DND-41 (cell line): ENCODE measurements around the gene KIAA1958.

ENCODE experiments used
- ATAC-seq: fragments of 200-7000 bp; cut with Tn5 transposase; 3 replicates; pipeline ENCODE4 v1.9.1; 2021; ENCODE audit warnings: low read depth; ENCODE audit not compliant: insufficient read depth
- DNase-seq: peaks from one replicate; pipeline ENCODE4 v3.0.0-alpha.2; 2020
- H2AFZ ChIP-seq: 2 replicates; pipeline ENCODE4 v1.6.0; 2012; ENCODE audit warnings: low read depth, low read length
- H3K27ac ChIP-seq: 2 replicates; pipeline ENCODE4 v1.5.1; 2012; ENCODE audit warnings: low read length, inconsistent platforms
- H3K27me3 ChIP-seq: fragments of 200-600 bp; sonication (generic); 2 replicates; pipeline ENCODE4 v1.6.0; 2012; ENCODE audit warnings: low read length, mild to moderate bottlenecking, inconsistent platforms; ENCODE audit not compliant: insufficient read depth, poor library complexity
- H3K36me3 ChIP-seq: 2 replicates; pipeline ENCODE4 v1.5.1; 2012; ENCODE audit warnings: low read length, inconsistent platforms; ENCODE audit not compliant: insufficient read depth
- H3K4me1 ChIP-seq: 2 replicates; pipeline ENCODE4 v1.5.1; 2012; ENCODE audit warnings: mild to moderate bottlenecking, low read length; ENCODE audit not compliant: insufficient read depth
- H3K4me2 ChIP-seq: 2 replicates; pipeline ENCODE4 v1.6.0; 2012; ENCODE audit warnings: mild to moderate bottlenecking, moderate library complexity, low read length, inconsistent platforms; ENCODE audit not compliant: insufficient read depth
- H3K4me3 ChIP-seq, 2 experiments: fragments of 200-600 bp in 1 of 2; shearing (Covaris generic) in 1 of 2; 2 replicates each; pipeline ENCODE4 v1.5.1; 2012 to 2016; ENCODE audit warnings: inconsistent platforms in 2 of 2, low read length in 2 of 2, mild to moderate bottlenecking in 2 of 2, low read depth in 1 of 2, moderate library complexity in 1 of 2
- H3K79me2 ChIP-seq: 2 replicates; pipeline ENCODE4 v1.6.0; 2012; ENCODE audit warnings: low read length, inconsistent platforms; ENCODE audit not compliant: insufficient read depth
- H3K9ac ChIP-seq: 2 replicates; pipeline ENCODE4 v1.6.0; 2012; ENCODE audit warnings: low read depth, mild to moderate bottlenecking, inconsistent platforms, low read length, moderate library complexity
- H3K9me3 ChIP-seq: 2 replicates; pipeline ENCODE4 v1.5.1; 2012; ENCODE audit warnings: low read length, moderate library complexity, mild to moderate bottlenecking, inconsistent platforms; ENCODE audit not compliant: insufficient read depth, severe bottlenecking
- H4K20me1 ChIP-seq: 2 replicates; pipeline ENCODE4 v1.6.0; 2012; ENCODE audit warnings: low read length; ENCODE audit not compliant: insufficient read depth
- EZH2 ChIP-seq: IDR thresholded peaks from 3 replicates; pipeline ENCODE4 v1.6.1; 2012; ENCODE audit warnings: borderline replicate concordance, low read depth, mild to moderate bottlenecking, moderate library complexity, low read length, inconsistent platforms; ENCODE audit not compliant: severe bottlenecking
- TF ChIP-seq, protein P1 (sequence below): IDR thresholded peaks from 2 replicates; pipeline ENCODE4 v1.5.1; 2012; ENCODE audit warnings: borderline replicate concordance, low read length, moderate library complexity, mild to moderate bottlenecking; ENCODE audit not compliant: poor library complexity, severe bottlenecking; ENCODE audit errors: extremely low read depth

KIAA1958 gene

GRCh38 chr9:112533660-112534059, 47.0 kb downstream of the KIAA1958 start:
- Histone ChIP-seq H3K9ac (no peak overlapping the region), H3K4me1 (no peaks in the 10 kb centered on the region), H3K79me2 (peaks cover 56% of the 10 kb centered on the region), H3K27ac (no peak overlapping the region), H3K36me3 (no peaks in the 10 kb centered on the region), H4K20me1 (no peaks in the 10 kb centered on the region), H2AFZ (no peak overlapping the region), H3K27me3 (no peaks in the 10 kb centered on the region), H3K4me2 (no peak overlapping the region), H3K4me3 (no peak overlapping the region), H3K9me3 (no peaks in the 10 kb centered on the region)
- no peak for ATAC-seq
- TF ChIP-seq, protein P1, sequence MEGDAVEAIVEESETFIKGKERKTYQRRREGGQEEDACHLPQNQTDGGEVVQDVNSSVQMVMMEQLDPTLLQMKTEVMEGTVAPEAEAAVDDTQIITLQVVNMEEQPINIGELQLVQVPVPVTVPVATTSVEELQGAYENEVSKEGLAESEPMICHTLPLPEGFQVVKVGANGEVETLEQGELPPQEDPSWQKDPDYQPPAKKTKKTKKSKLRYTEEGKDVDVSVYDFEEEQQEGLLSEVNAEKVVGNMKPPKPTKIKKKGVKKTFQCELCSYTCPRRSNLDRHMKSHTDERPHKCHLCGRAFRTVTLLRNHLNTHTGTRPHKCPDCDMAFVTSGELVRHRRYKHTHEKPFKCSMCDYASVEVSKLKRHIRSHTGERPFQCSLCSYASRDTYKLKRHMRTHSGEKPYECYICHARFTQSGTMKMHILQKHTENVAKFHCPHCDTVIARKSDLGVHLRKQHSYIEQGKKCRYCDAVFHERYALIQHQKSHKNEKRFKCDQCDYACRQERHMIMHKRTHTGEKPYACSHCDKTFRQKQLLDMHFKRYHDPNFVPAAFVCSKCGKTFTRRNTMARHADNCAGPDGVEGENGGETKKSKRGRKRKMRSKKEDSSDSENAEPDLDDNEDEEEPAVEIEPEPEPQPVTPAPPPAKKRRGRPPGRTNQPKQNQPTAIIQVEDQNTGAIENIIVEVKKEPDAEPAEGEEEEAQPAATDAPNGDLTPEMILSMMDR = no peak
- TF ChIP-seq EZH2 = no peak
- DNase-seq = no peak

- Histone ChIP-seq H4K20me1 (no peaks in the 10 kb centered on the region), H3K4me1 (no peaks in the 10 kb centered on the region), H3K9ac (no peak overlapping the region), H3K36me3 (no peaks in the 10 kb centered on the region), H3K4me2 (no peak overlapping the region), H3K27ac (no peak overlapping the region), H3K79me2 (peaks cover 59% of the 10 kb centered on the region), H3K27me3 (no peaks in the 10 kb centered on the region), H3K4me3 (no peak overlapping the region), H3K9me3 (no peaks in the 10 kb centered on the region), H2AFZ (no peak overlapping the region)
- ATAC-seq (no peak), DNase-seq (no peak)
- TF ChIP-seq, protein P1 = no peak
- TF ChIP-seq EZH2 = no peak
These were observed 48.7 kb downstream of the KIAA1958 start for GRCh38 chr9:112535301-112535700.

DNA sequence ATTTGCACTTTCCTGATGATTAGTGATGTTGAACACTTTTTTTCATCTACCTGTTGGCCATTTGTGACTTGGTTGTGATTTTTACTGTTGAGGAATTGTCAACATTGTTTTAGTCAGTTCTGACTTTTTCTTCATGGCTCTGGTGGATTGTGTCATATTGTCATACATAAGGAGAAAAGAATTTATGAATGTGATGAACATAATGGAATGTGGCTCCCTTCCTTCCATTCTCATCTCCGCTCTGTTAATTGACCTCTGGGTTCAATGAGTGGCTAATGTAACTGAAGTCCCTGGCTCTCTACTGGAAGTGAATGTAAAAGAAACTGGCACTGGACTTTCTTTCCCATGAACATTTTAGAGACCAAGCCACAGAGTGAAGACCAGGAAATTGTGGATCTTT, 49.2 kb downstream of the KIAA1958 start:
- DNase-seq (no peak), ATAC-seq (no peak)
- Histone ChIP-seq H3K4me3 (no peak overlapping the region), H3K27me3 (no peaks in the 10 kb centered on the region), H4K20me1 (no peaks in the 10 kb centered on the region), H3K36me3 (no peaks in the 10 kb centered on the region), H3K4me2 (no peak overlapping the region), H3K9ac (no peak overlapping the region), H2AFZ (no peak overlapping the region), H3K79me2 (peaks cover 58% of the 10 kb centered on the region), H3K9me3 (no peaks in the 10 kb centered on the region), H3K4me1 (no peaks in the 10 kb centered on the region), H3K27ac (no peak overlapping the region)
- no peak for TF ChIP-seq EZH2
- TF ChIP-seq, protein P1 = no peak

DNA sequence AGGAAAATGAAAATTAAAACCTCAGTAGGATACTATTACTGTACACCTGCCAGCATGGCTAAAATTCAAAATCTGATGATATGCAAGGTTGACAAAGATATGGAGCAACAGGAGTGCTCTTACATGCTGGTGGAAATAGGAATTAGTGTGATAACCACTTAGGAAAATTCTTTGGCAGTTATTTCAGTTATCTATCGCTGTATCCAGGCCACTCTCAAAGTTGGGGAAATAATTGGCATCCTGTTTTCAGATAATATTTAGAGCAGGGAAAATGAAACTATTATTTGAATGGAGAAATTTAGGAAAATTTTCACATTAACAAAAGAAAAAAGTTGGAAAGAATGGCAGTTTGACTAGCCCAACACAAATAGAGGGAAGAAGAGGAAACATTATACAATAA, 50.9 kb downstream of the KIAA1958 start:
- TF ChIP-seq, protein P1 = no peak
- no peak for TF ChIP-seq EZH2
- Histone ChIP-seq H3K36me3 (no peaks in the 10 kb centered on the region), H3K27ac (no peak overlapping the region), H3K4me1 (no peaks in the 10 kb centered on the region), H3K79me2 (peaks cover 51% of the 10 kb centered on the region), H2AFZ (no peak overlapping the region), H4K20me1 (no peaks in the 10 kb centered on the region), H3K27me3 (no peaks in the 10 kb centered on the region), H3K9ac (no peak overlapping the region), H3K4me2 (no peak overlapping the region), H3K9me3 (no peaks in the 10 kb centered on the region), H3K4me3 (no peak overlapping the region)
- ATAC-seq (no peak), DNase-seq (no peak)
